GM08714 (cell line): ENCODE results near the gene EPS8L2.

ENCODE experiments used
- H3K4me3 ChIP-seq: fragments of 200-500 bp; sonication (Bioruptor generic); 2 replicates; pipeline ENCODE4 v1.5.1; 2014; ENCODE audit warnings: mild to moderate bottlenecking, low read length, inconsistent platforms
- ZNF274 ChIP-seq: IDR thresholded peaks from 2 replicates; pipeline ENCODE4 v1.6.1; 2012; ENCODE audit warnings: mild to moderate bottlenecking, low read depth, low read length

EPS8L2 gene

DNA sequence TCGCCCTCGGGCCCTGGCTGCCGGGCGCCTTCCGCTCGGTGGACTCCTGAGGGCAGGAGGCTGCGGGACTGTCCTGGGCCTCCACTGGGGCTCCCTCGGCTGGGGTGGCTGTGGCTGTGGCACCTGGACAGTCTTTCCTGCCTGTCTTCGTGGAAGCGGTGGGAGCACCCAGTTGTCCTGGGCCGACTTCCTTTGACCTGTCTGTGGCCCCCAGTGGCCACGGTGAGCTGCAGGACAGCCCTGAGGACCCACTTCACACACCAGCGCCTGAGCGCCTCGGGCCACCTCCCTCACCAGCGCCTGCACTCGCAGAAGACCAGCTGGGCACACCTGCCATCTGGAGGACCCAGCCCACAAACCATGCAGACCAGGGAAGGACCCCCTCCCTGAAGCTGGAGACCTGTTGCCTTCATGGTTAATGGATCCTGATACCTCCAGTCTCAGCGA is 1.8 kb upstream of the EPS8L2 start:
- no peak for TF ChIP-seq ZNF274
- no peak overlapping the region for H3K4me3 ChIP-seq

- TF ChIP-seq ZNF274, result no peak
- no peak overlapping the region for H3K4me3 ChIP-seq
Observed at GRCh38 chr11:704781-705645, 1.0 kb upstream of the EPS8L2 start.

GRCh38 chr11:706439-706956 is 467 bp downstream of the EPS8L2 start:
- H3K4me3 ChIP-seq, result peak overlapping the region; percentile 40; the same call in 1 of the 2 replicates
- TF ChIP-seq ZNF274, result no peak

DNA sequence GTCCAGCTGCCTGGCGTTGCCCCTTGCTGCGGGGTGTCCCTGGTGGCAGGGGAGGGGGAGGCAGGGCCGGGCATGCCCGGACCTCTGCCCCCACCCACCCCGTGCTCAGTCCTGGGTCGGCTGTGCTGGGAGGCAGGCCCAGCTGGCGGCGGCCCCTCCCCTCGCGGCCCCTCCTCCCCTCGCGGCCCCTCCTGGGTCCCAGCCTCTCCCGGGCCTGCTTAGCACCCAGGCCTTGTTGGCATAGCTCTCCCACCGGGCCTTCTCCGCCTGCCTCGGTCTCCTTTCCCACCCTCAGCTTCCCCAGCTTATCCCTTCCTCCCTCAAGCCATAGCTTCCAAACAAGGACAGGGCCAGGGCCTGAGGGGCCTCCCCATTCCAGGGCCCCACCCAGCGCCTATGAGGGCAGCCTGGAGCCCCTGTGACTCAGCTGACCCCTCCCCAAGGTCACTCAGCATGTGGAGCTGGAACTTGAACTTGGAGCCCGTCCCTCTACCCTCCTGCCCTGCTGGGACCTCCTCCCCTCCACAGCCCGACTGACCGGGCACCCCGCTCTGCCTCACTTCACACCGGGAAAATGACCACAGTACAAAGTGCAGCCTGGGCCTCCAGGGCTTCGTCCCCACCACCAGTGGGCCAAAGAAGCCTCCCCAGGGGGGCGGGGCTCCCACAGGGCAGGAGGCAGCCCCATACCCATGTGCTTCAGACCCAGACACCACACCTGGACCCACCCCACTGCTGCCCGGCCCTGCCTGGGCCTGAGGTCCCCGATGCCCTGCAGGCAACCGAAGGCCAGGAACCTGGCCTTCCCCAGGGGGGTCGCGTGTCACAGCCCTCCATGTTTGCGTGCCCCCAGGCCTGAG is 1.2 kb downstream of the EPS8L2 start:
- TF ChIP-seq ZNF274, result no peak
- H3K4me3 ChIP-seq, result peak overlapping the region; percentile 40; the same call in 1 of the 2 replicates

- no peak for TF ChIP-seq ZNF274
- no peak overlapping the region for H3K4me3 ChIP-seq
Observed at GRCh38 chr11:707817-708420, 1.9 kb downstream of the EPS8L2 start.

- no peak for TF ChIP-seq ZNF274
- H3K4me3 ChIP-seq, result no peak overlapping the region
Observed at GRCh38 chr11:708511-708910, 2.5 kb downstream of the EPS8L2 start.

GRCh38 chr11:709109-709997 is 3.3 kb downstream of the EPS8L2 start:
- no peak for TF ChIP-seq ZNF274

DNA sequence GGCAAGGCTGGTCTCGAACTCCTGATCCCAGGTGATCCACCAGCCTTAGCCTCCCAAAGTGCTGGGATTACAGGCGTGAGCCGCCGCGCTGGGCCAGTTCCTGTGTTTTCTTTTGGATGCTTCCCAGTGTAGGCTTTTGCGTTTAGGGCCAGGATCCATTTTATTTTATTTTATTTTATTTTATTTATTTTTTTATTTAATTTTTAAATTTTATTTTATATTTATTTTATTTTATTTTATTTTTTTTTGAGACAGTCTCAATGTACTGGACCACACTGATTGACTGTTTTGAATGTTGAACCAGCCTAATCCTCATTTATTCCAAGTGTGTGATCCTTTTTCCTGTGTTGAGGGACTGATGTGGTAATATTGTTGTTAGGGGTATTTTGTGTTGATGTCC is 8.4 kb downstream of the EPS8L2 start:
- no peak for TF ChIP-seq ZNF274
- H3K4me3 ChIP-seq, result no peak overlapping the region

More at GRCh38 chr11:709109-709997, 3.3 kb downstream of the EPS8L2 start:
- H3K4me3 ChIP-seq, result no peak overlapping the region

DNA sequence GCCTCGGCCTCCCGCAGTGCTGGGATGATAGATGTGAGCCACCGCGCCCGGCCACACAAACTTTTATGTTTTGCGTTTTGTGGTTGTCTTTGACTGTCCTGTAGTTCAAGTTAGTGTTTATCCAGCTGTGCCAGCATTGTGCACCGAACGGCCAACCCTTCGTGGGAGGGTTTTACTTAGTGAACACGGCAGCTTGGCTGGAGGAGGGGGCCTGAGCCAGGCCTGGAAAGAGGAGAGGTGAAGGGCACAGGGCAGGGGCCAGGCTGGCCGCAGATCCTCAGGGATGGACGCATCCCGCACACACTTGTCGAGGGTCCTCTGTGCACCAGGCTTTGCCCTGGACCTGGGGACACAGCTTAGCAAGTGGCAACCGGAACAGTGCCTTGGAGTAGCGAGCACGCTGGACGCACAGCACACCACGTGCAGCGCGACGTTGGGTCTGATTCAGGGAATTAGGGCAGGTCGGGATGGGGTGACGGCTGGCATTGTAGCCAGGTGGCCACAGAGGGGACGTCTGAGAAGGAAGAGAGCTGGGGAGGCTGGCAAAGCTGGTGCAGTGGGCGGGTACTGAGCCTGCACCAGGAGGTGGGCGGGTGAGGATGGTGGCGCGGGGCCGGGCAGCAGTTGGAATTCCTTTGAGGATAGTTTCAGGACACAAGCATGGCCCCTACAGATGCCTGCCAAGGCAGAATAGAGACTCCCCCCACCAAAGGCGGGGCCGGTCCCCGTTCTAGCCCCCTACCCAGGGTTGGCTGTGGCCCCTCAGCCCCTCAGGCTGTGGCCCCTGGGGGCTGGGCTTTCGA is 13.4 kb downstream of the EPS8L2 start:
- no peak overlapping the region for H3K4me3 ChIP-seq
- TF ChIP-seq ZNF274, result no peak

DNA sequence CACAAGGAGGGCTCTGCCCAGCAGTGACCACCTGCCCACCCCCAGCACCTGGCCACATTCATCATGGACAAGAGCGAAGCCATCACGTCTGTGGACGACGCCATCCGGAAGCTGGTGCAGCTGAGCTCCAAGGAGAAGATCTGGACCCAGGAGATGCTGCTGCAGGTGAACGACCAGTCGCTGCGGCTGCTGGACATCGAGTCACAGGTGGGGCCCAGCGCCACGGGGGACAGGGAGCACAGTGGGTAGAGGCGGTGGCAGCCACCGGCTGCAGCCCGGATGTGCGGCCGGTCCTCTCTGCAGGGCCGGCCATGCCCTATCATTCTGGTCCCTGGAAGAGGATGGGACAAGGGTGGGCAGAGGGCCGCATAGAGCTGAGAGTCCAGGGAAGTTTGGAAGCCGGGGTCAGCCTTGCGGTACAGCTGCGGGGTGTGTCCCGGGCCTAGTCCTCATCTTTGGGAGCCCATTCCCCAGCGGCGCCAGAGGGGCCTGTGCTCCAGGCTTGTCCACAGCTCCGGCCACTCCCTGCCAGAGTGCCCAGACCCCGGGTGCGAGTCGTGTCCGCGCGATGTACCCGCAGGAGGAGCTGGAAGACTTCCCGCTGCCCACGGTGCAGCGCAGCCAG is 14.1 kb downstream of the EPS8L2 start:
- TF ChIP-seq ZNF274, result no peak
- no peak overlapping the region for H3K4me3 ChIP-seq

- TF ChIP-seq ZNF274, result no peak
- no peak overlapping the region for H3K4me3 ChIP-seq
Observed at GRCh38 chr11:720642-721246, 14.7 kb downstream of the EPS8L2 start.
